Ammon's horn (tissue), 1 donor: ENCODE data around the gene ADGRD1.
A peak's percentile ranks its signal among the peaks of the same experiment; 100 is the strongest.
"Not testable (repeated sequence)": the region's sequence is repeated elsewhere in the genome, so short reads cannot be mapped to it uniquely, and the experiment has no call there.

Experiments
- DNase-seq: peaks from one replicate; pipeline ENCODE4 v3.0.0-alpha.2; 2016; ENCODE audit warnings: low spot score

The ADGRD1 gene

GRCh38 chr12:131121705-131122405 lies 168.1 kb downstream of the ADGRD1 start:
- DNase-seq = no peak

GRCh38 chr12:131122631-131123030 lies 168.9 kb downstream of the ADGRD1 start:
- no peak for DNase-seq

GRCh38 chr12:131123817-131124216 lies 170.1 kb downstream of the ADGRD1 start:
- DNase-seq = no peak

- DNase-seq = no peak
Measured at GRCh38 chr12:131124487-131125280, 171.0 kb downstream of the ADGRD1 start.

GRCh38 chr12:131126662-131127173 lies 173.0 kb downstream of the ADGRD1 start:
- no peak for DNase-seq

GRCh38 chr12:131128556-131128955 lies 174.8 kb downstream of the ADGRD1 start:
- DNase-seq = no peak

GRCh38 chr12:131128966-131129619 lies 175.4 kb downstream of the ADGRD1 start:
- DNase-seq = not testable (repeated sequence)

- DNase-seq = no peak
Measured at GRCh38 chr12:131129839-131130238, 176.1 kb downstream of the ADGRD1 start.

- no peak for DNase-seq
Measured at GRCh38 chr12:131130311-131130911, 176.7 kb downstream of the ADGRD1 start.

- DNase-seq = no peak
Measured at GRCh38 chr12:131131077-131131807, 177.5 kb downstream of the ADGRD1 start.

- DNase-seq = no peak
Measured at GRCh38 chr12:131131808-131132117, 178.1 kb downstream of the ADGRD1 start.

- DNase-seq = peak; percentile 57
Measured at GRCh38 chr12:131132118-131132892, 178.6 kb downstream of the ADGRD1 start.

- DNase-seq = no peak
Measured at GRCh38 chr12:131133015-131133905, 179.6 kb downstream of the ADGRD1 start.

- no peak for DNase-seq
Measured at GRCh38 chr12:131133994-131134393, 180.3 kb downstream of the ADGRD1 start.

- DNase-seq = no peak
Measured at GRCh38 chr12:131134523-131135310, 181.0 kb downstream of the ADGRD1 start.

GRCh38 chr12:131135311-131135785 lies 181.6 kb downstream of the ADGRD1 start:
- no peak for DNase-seq

GRCh38 chr12:131135786-131136538 lies 182.3 kb downstream of the ADGRD1 start:
- no peak for DNase-seq

- DNase-seq = no peak
Measured at GRCh38 chr12:131136539-131136872, 182.8 kb downstream of the ADGRD1 start.
